B cell (primary cell): ENCODE results near the gene STARD3.

ENCODE experiments used
- CTCF ChIP-seq: fragments of 200-600 bp; IDR thresholded peaks from one replicate; pipeline ENCODE4 v1.8.0; 2022; ENCODE audit warnings: antibody characterized with exemption, mild to moderate bottlenecking
- EZH2 ChIP-seq: IDR thresholded peaks from 2 replicates; pipeline ENCODE4 v1.6.1; 2012; ENCODE audit warnings: borderline replicate concordance, low read depth, mild to moderate bottlenecking, moderate library complexity, low read length; ENCODE audit not compliant: insufficient read depth, poor library complexity, severe bottlenecking

GRCh38 chr17:39671651-39672521 is 34.9 kb downstream of the STARD3 start:
- TF ChIP-seq CTCF (peak; percentile 44), EZH2 (no peak)
